ENCODE measurements around the gene RBM45.
"Not testable (repeated sequence)": the region's sequence is repeated elsewhere in the genome, so short reads cannot be mapped to it uniquely, and the experiment has no call there.

RBM45 gene, protein sequence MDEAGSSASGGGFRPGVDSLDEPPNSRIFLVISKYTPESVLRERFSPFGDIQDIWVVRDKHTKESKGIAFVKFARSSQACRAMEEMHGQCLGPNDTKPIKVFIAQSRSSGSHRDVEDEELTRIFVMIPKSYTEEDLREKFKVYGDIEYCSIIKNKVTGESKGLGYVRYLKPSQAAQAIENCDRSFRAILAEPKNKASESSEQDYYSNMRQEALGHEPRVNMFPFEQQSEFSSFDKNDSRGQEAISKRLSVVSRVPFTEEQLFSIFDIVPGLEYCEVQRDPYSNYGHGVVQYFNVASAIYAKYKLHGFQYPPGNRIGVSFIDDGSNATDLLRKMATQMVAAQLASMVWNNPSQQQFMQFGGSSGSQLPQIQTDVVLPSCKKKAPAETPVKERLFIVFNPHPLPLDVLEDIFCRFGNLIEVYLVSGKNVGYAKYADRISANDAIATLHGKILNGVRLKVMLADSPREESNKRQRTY

GRCh38 chr2:178112202-178113152 lies at the start of gene RBM45:
Gene RBM45 (plus strand): TSS chr2:178112437. CDS start chr2:178112547, 110 bp downstream.
- DNase-seq: peak; percentile 90 to 91

- DNase-seq: no peak
Observed at GRCh38 chr2:178066324-178066723, 45.9 kb upstream of the RBM45 start.

DNA sequence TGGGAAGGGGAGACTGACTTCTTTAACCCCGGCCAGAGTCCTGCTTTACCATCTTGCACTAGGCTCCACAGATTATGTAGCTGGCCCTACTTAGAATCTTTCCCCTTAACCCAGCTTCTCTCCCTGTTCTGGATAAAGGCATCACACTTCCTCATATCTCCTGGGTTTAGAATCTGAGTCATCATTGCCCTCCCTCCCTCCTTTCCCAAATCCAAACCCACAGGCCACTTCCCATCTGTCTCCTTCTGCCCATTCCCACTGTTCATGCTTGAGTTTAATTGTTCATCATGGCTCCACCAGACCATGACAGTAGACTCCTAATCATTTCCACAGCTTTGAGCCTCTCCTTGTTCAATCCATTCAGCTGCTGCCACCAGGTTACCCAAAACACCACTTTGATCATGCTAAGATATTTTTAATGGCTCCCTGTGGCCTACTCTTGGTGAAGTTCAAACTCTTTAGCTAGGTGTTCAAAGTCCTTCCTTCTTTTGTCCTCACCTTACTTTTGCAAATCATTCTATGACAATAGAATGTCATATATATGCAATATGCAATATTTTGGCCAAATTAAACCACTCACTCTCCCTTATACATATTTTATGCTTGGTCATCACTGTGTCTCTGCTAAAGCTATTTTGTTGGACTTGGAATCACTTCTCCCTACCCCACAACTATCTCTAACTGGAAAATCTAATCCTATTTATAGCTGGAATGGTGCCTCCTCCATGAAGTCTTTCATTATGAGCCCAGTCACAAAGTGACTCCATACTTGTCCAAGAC lies 45.2 kb upstream of the RBM45 start:
- no peak for DNase-seq

GRCh38 chr2:178068823-178069454 lies 43.3 kb upstream of the RBM45 start:
- no peak for DNase-seq

GRCh38 chr2:178069551-178069950 lies 42.7 kb upstream of the RBM45 start:
- DNase-seq: no peak

DNA sequence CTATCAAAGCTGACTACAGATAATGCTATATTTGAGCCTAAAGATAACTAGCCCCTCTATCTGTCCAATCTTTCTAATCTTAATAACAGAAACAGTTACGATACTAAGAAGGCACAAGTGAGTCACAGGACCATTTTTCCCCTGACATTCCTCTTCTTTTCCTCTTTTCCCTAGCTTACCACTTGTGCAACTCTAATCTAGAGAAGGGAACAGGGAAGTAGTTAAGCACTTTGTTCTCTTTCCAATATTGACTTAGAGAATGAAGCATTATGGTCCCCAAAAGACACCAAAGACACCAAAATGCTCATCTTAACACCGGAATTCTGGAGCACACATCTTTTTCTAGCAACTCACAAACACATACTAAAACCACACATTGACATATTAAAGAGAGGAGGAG lies 41.4 kb upstream of the RBM45 start:
- no peak for DNase-seq

DNA sequence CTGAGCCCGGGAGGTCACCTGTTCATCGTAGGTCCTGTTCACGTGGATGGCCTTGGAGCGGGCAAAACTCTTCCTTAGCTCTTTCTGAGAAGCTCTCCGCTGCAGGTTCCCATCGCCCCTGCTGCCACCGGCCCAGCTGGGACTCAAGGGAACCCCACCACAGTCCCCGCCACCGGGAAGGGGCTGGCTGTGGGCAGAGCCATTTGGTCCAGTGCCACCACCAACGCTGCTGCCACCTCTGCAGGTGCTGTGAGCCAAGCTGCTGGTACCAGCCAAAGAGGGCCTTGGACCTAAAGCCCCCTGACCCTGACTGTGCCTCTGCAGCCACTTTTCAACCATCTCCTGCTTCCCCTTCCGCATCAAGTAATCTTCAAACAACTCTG lies 40.2 kb upstream of the RBM45 start:
- DNase-seq: no peak

DNA sequence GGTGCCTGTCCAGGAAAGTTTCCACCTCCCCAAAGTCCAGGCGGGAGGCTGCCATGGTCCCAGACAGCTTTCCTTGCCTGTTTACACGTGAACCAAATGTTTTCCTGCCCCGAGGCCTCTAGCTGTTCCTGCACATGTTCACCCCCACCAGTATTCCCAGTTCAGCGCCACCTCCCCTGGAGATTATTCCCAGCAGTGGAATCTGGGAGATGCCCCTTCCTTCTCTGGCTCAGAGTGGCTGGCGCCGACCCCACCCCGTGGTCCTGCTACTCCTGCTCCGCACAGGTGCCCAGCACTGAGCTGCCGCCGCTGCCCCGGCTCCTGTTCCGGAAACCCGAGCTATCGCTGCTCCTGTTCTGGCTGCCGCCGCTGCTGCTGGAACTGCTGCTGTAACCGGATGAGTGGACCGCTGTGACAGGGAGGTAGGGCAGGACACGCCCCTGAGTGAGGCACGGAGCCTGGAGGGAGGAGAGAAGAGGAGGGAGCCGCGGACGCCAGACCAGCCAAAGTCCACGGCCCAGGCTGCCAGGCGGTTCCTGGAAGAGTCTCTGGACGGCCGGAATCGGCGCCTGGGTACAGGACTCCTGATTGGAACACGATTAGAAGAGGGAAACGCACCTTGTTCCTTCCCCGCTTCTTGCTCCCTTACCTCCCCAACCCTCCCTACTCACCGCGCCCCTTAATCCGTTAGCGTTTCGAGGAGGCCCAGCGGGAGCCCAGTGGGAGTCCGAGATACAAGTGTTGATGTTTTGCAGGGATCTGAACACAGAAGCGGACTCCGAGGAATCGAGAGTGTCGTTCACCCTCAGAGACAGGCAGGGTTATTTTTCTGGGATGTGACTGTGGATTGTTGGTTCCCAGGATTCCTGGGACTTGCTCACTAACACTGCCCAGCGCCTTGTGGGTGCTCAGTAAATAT lies 39.6 kb upstream of the RBM45 start, which contains the start of gene PDE11A:
TSS of gene PDE11A (minus strand) at position 395 of the 919 bp plus-strand sequence. CDS start at position 55, 340 bp downstream.
- peak; percentile 58 to 68 for DNase-seq

GRCh38 chr2:178074123-178075005 lies 37.9 kb upstream of the RBM45 start:
- no peak for DNase-seq

DNA sequence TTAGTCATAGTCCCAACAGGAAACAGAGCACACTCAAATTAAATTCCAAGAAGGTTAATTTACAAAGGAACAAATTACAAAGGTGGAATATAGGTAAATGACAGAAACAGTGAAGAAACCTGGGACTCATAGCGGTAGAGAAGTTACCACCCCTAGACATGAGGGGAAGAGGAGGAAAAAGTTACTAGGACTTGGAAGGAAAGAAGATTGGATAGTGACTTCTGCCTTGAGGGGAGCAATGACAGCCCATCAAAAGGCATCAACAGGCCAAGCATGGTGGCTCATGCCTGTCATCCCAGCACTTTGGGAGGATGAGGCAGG lies 37.3 kb upstream of the RBM45 start:
- DNase-seq: no peak

DNA sequence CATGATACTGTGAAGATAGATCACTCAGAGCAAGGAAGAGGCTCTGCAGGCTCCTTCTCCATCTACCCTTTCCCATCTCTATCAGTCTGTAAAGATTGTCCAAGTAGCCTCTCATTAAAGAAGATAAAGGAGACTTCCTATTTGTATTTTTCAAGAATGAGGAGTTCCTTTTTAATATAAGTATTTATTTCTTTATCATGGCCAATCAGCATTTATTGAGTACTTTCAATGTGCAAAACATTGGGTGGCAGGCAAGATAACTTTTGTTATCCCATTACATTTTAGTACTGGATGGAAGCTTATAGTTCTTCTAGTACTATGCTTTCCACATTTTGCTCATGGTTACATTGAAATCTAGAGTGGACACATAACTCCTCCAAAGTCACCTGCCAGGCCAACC lies 36.1 kb upstream of the RBM45 start:
- DNase-seq: no peak

GRCh38 chr2:178079279-178079678 lies 33.0 kb upstream of the RBM45 start:
- not testable (repeated sequence) for DNase-seq

- DNase-seq: no peak
Observed at GRCh38 chr2:178082408-178083045, 29.7 kb upstream of the RBM45 start.

GRCh38 chr2:178084273-178084672 lies 28.0 kb upstream of the RBM45 start:
- no peak for DNase-seq

DNA sequence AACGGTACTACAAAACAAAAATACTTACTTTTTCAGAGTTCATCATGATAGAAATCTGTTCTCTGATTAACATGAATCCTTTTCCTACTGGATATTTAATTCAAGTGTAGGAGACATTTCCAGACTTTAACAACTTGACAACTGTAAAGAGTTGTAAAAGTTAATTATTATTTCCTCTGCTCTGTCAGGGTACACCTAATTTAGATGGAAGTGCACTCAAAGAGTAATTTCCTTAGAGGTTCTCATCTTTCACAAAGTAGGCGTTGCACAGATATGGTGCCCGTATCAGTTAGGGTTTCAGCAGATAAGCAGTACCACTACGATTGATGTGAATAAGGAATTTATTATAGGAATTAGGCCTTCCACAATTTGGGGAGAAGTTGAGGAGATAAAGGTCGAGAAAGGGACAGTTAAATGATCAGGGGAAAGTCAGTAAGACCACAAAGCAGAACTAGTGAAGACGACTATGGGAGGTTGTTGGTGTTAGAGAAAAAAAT lies 23.4 kb upstream of the RBM45 start:
- no peak for DNase-seq

DNA sequence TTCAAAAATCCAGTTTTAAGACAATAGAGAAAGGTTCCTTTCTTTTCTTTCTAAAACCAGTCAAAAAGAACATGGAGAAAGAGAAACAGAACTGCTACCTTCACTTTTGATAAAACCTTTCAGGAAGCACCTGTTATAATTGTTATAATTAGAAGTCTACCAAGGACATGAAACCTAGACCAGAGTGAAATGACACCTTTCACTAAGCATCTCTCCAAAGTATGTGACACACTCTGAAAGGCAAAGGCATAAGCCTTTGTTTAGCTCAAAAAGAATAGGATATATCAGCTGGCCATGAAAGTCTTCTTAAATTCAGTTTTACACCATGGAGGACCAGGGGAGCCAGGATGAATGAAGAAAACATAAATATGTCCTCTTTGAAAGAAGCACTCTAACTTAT lies 18.8 kb upstream of the RBM45 start:
- DNase-seq: no peak

- no peak for DNase-seq
Observed at GRCh38 chr2:178101321-178102079, 10.7 kb upstream of the RBM45 start.

GRCh38 chr2:178105566-178105965 lies 6.7 kb upstream of the RBM45 start:
- DNase-seq: no peak

- no peak for DNase-seq
Observed at GRCh38 chr2:178106053-178106452, 6.2 kb upstream of the RBM45 start.
